NCI-H128 (cell line): ENCODE results near the gene CAPS.

Source experiments
- DNase-seq: peaks from one replicate; lab custom pipeline; 2025; ENCODE audit not compliant: unreplicated experiment; lab: John Stamatoyannopoulos, UW

Gene CAPS

DNA sequence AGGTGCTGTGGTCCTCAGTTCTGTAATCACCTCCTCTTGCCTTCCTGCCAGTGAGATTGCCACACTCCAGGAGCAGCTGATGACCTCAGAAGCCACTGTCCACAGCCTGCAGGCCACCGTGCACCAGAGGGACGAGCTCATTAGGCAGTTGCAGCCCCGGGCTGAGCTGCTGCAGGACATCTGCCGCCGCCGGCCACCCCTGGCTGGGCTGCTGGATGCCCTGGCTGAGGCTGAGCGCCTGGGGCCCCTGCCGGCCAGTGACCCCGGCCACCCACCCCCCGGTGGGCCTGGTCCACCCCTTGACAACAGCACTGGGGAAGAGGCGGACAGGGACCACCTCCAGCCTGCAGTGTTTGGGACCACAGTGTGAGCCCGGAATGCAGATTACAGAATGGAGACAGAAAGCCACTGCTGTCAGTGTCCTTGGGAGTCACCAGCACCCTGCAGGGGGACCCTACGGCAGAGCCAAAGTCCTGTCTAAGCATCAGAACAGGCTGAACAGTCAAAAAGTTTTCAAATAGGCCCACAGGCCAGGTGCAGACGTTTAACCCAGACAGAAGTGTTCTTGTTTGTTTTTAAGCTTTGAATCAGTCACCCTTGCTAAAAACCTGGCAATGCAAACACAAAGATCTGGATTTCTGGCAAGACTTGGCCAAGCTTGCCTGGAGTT is 5.1 kb upstream of the CAPS start:
- DNase-seq: no peak

DNA sequence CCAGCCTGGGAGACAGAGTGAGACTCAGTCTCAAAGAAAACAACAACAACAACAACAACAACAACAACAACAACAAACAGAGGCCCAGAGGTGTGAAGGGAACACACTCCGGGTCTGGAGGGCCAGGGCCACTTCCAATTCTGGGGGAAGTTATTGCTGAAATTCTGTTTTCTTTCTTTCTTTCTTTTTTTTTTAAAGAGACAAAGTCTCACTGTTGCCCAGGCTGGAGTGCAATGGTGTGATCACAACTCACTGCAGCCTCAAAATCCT is 3.5 kb upstream of the CAPS start:
- no peak for DNase-seq

DNA sequence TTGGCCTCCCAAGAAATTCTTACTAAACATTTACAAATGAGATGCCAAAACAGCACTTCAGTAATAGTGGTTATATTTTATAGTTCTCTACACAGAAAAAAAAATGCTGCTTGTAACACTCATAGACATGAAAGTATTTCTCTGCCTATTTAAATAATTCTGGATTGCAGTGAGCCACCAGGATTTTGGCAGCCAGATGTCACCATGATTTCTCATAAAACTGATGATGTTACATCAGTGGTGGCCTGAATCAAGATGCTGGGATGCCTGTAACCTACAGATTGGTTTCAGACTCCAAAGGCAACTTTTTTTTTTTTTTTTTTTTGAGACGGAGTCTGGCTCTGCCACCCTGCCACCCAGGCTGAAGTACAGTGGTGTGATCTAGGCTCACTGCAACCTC is 2.7 kb upstream of the CAPS start:
- no peak for DNase-seq

DNA sequence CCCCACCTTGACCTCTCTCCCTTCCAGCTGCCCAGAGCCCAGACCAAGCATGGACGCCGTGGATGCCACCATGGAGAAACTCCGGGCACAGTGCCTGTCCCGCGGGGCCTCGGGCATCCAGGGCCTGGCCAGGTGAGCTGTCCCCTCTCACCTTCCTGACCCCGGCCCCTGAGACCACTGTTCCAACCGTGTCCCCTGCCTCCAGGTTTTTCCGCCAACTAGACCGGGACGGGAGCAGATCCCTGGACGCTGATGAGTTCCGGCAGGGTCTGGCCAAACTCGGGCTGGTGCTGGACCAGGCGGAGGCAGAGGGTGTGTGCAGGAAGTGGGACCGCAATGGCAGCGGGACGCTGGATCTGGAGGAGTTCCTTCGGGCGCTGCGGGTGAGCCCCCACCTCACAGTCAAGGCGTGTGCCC is 312 bp downstream of the CAPS start:
- DNase-seq: no peak

GRCh38 chr19:5914946-5915781 is 1.1 kb downstream of the CAPS start:
- no peak for DNase-seq

- no peak for DNase-seq
These were observed 1.7 kb downstream of the CAPS start for GRCh38 chr19:5915782-5916165.

DNA sequence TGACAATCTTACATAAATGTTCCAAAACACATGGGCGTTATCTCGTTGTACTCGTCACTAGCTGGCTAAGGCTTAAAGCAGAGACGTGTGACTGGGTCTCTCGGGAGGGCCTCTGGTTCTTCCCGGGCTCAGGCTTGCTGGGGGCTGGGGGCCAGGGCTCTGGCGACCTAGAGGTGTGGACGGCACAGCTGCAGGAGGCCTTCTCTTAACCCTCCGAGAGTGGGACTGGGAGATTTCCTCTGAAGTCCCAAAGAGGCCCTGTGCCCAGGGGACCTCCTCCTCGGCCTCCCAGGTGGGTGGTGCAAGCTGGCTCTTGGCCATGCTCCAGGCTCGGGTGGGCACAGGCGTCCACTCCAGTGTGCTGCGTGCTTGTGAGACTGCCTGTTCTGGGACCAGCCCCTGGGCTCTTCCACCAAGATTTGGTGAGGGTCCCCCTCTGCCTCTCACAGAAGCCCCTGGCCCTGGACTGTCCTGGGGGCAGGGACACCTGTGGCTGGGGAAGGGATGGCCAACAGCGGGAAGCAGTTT is 2.2 kb downstream of the CAPS start:
- DNase-seq: no peak

DNA sequence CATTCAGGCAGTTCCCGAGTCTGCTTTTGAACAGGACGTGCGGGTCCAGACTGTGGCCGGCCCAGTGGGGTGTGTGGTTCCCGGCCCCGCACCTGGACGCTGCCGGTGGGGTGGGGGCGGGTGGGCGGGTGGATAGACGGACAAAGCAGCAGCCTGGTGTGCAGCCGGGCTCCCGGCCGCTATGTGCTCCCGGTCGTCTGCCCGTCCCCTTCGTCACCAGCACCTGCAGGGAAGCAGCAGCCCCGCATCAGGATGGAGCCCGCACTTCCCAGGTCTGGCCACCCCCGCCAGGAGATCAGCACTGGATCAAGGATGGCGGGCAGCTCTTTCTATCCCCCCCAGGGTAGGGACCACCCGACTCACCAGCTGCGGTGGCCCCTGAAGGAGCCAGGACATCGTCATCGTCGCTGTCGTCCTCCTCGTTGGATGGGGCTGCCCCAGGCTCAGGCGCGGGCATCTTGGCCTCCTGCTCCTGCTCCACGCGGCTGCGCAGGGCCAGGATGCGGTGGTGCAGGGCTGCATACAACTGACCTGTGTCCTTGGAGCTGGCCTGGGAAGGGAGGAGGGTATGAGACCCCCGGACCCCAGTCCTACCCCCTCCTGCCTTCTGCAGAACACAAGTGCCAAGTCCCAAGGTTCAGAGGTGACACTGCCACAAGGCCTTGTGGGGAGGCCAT is 3.5 kb downstream of the CAPS start:
- no peak for DNase-seq

- no peak for DNase-seq
These were observed 4.5 kb downstream of the CAPS start for GRCh38 chr19:5918463-5919079.

- no peak for DNase-seq
These were observed 7.6 kb downstream of the CAPS start for GRCh38 chr19:5921516-5922160.

DNA sequence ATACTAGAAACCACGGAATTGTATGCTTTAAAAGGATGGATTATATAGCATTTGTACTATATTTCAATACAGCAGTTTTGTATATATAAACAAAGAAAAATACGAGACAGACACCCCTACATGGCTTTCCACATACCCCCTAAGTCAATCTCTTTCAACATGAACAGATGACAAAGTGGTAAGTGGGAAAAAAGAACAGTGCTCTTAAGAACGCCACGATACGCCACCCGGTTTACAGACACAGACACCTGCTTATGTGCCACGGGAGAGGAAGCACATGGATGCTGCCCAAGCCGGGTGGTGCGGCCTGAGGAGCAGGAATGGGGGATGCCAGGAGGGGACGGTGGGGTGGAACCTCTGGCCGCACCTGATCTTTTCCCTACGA is 8.1 kb downstream of the CAPS start:
- no peak for DNase-seq

- DNase-seq: no peak
These were observed 9.3 kb downstream of the CAPS start for GRCh38 chr19:5923356-5923755.

GRCh38 chr19:5925830-5926427 is 11.9 kb downstream of the CAPS start:
- no peak for DNase-seq

GRCh38 chr19:5926641-5927440 is 12.8 kb downstream of the CAPS start:
- no peak for DNase-seq

- no peak for DNase-seq
These were observed 13.4 kb downstream of the CAPS start for GRCh38 chr19:5927441-5927821.

DNA sequence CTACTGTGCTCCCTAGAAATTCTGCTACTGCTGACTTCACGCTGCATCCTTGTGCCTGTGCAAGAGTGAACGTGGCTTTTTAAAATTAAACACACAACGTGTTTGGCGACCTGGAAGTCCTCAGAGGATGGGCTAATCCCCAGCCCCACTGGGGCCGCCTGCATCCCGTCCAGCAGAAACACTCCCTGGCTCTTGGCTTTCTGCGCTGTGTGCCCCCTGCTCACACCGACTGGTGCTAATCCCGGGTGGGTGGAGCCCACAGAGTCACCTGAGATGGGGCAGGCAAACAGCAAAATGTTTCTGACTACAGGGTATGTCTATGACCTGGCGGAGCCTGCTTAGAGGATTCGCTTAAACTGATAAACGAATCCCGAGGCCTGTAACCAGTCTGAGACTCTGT is 15.1 kb downstream of the CAPS start:
- no peak for DNase-seq

GRCh38 chr19:5929625-5930024 is 15.6 kb downstream of the CAPS start:
- DNase-seq: no peak

GRCh38 chr19:5931251-5931650 is 17.2 kb downstream of the CAPS start:
- DNase-seq: no peak

- no peak for DNase-seq
These were observed 18.1 kb downstream of the CAPS start for GRCh38 chr19:5932146-5932545.
